ENCODE results near the gene FILIP1L.

The FILIP1L gene

GRCh38 chr3:99808163-99808794 is 306.0 kb downstream of the FILIP1L start:
- H3K27me3 ChIP-seq (ENCODE audit: control insufficient read depth, insufficient read depth, low read length), result no peaks in the 10 kb centered on the region
- H3K4me1 ChIP-seq (ENCODE audit: control insufficient read depth, insufficient read depth, low read length), result no peaks in the 10 kb centered on the region
- no peak overlapping the region for H3K27ac ChIP-seq (ENCODE audit: low read depth, low read length)
- H3K36me3 ChIP-seq (ENCODE audit: control insufficient read depth, insufficient read depth, low read length), result no peaks in the 10 kb centered on the region
- H3K4me3 ChIP-seq (ENCODE audit: low read depth, low read length), result no peak overlapping the region
- H3K9me3 ChIP-seq (ENCODE audit: control insufficient read depth, insufficient read depth, low read depth, low read length), result peaks cover 30% of the 10 kb centered on the region
- H3K9ac ChIP-seq (ENCODE audit: low read length), result no peak overlapping the region

GRCh38 chr3:99805160-99805559 is 309.1 kb downstream of the FILIP1L start:
- Histone ChIP-seq H3K9me3 (ENCODE audit: control insufficient read depth, insufficient read depth, low read depth, low read length) (peaks cover 41% of the 10 kb centered on the region), H3K27me3 (ENCODE audit: control insufficient read depth, insufficient read depth, low read length) (no peaks in the 10 kb centered on the region), H3K4me1 (ENCODE audit: control insufficient read depth, insufficient read depth, low read length) (no peaks in the 10 kb centered on the region), H3K4me3 (ENCODE audit: low read depth, low read length) (no peak overlapping the region), H3K36me3 (ENCODE audit: control insufficient read depth, insufficient read depth, low read length) (no peaks in the 10 kb centered on the region), H3K9ac (ENCODE audit: low read length) (no peak overlapping the region), H3K27ac (ENCODE audit: low read depth, low read length) (no peak overlapping the region)

GRCh38 chr3:99803297-99803696 is 311.0 kb downstream of the FILIP1L start:
- H3K4me3 ChIP-seq (ENCODE audit: low read depth, low read length), result no peak overlapping the region
- no peak overlapping the region for H3K27ac ChIP-seq (ENCODE audit: low read depth, low read length)
- no peak overlapping the region for H3K9ac ChIP-seq (ENCODE audit: low read length)
- peaks cover 41% of the 10 kb centered on the region for H3K9me3 ChIP-seq (ENCODE audit: control insufficient read depth, insufficient read depth, low read depth, low read length)
- no peaks in the 10 kb centered on the region for H3K27me3 ChIP-seq (ENCODE audit: control insufficient read depth, insufficient read depth, low read length)
- no peaks in the 10 kb centered on the region for H3K4me1 ChIP-seq (ENCODE audit: control insufficient read depth, insufficient read depth, low read length)
- no peaks in the 10 kb centered on the region for H3K36me3 ChIP-seq (ENCODE audit: control insufficient read depth, insufficient read depth, low read length)

GRCh38 chr3:99799422-99799821 is 314.9 kb downstream of the FILIP1L start:
- no peaks in the 10 kb centered on the region for H3K27me3 ChIP-seq (ENCODE audit: control insufficient read depth, insufficient read depth, low read length)
- H3K27ac ChIP-seq (ENCODE audit: low read depth, low read length), result no peak overlapping the region
- no peak overlapping the region for H3K4me3 ChIP-seq (ENCODE audit: low read depth, low read length)
- H3K36me3 ChIP-seq (ENCODE audit: control insufficient read depth, insufficient read depth, low read length), result no peaks in the 10 kb centered on the region
- H3K9ac ChIP-seq (ENCODE audit: low read length), result no peak overlapping the region
- no peaks in the 10 kb centered on the region for H3K4me1 ChIP-seq (ENCODE audit: control insufficient read depth, insufficient read depth, low read length)
- peaks cover 20% of the 10 kb centered on the region for H3K9me3 ChIP-seq (ENCODE audit: control insufficient read depth, insufficient read depth, low read depth, low read length)

GRCh38 chr3:99795573-99795972 is 318.7 kb downstream of the FILIP1L start:
- H3K4me3 ChIP-seq (ENCODE audit: low read depth, low read length), result no peak overlapping the region
- H3K27me3 ChIP-seq (ENCODE audit: control insufficient read depth, insufficient read depth, low read length), result no peaks in the 10 kb centered on the region
- H3K4me1 ChIP-seq (ENCODE audit: control insufficient read depth, insufficient read depth, low read length), result no peaks in the 10 kb centered on the region
- H3K9me3 ChIP-seq (ENCODE audit: control insufficient read depth, insufficient read depth, low read depth, low read length), result no peaks in the 10 kb centered on the region
- H3K9ac ChIP-seq (ENCODE audit: low read length), result no peak overlapping the region
- no peak overlapping the region for H3K27ac ChIP-seq (ENCODE audit: low read depth, low read length)
- H3K36me3 ChIP-seq (ENCODE audit: control insufficient read depth, insufficient read depth, low read length), result no peaks in the 10 kb centered on the region

- Histone ChIP-seq H3K9ac (ENCODE audit: low read length) (no peak overlapping the region), H3K4me3 (ENCODE audit: low read depth, low read length) (no peak overlapping the region), H3K36me3 (ENCODE audit: control insufficient read depth, insufficient read depth, low read length) (no peaks in the 10 kb centered on the region), H3K9me3 (ENCODE audit: control insufficient read depth, insufficient read depth, low read depth, low read length) (no peaks in the 10 kb centered on the region), H3K27ac (ENCODE audit: low read depth, low read length) (no peak overlapping the region), H3K27me3 (ENCODE audit: control insufficient read depth, insufficient read depth, low read length) (no peaks in the 10 kb centered on the region), H3K4me1 (ENCODE audit: control insufficient read depth, insufficient read depth, low read length) (no peaks in the 10 kb centered on the region)
These were observed 319.8 kb downstream of the FILIP1L start for GRCh38 chr3:99794485-99794884.

- H3K9ac ChIP-seq (ENCODE audit: low read length), result no peak overlapping the region
- no peak overlapping the region for H3K27ac ChIP-seq (ENCODE audit: low read depth, low read length)
- no peaks in the 10 kb centered on the region for H3K36me3 ChIP-seq (ENCODE audit: control insufficient read depth, insufficient read depth, low read length)
- H3K27me3 ChIP-seq (ENCODE audit: control insufficient read depth, insufficient read depth, low read length), result no peaks in the 10 kb centered on the region
- no peaks in the 10 kb centered on the region for H3K4me1 ChIP-seq (ENCODE audit: control insufficient read depth, insufficient read depth, low read length)
- no peak overlapping the region for H3K4me3 ChIP-seq (ENCODE audit: low read depth, low read length)
- no peaks in the 10 kb centered on the region for H3K9me3 ChIP-seq (ENCODE audit: control insufficient read depth, insufficient read depth, low read depth, low read length)
These were observed 325.1 kb downstream of the FILIP1L start for GRCh38 chr3:99789011-99789721.

Measured in HUES6 (cell line).